K562 treated with DMSO at 1 percent for 12 hours (cell line): ENCODE measurements around the gene SLFN12L. TPM values are rescaled to one million over a fixed set of nuclear protein-coding genes. Genes with fewer than 3 reads are reported as not detected.

Experiments used
- total RNA-seq: library from RNA; unstranded; fragments of 300-600 nt; gene quantifications from 2 replicates; pipeline ENCODE4 v1.2.3, GENCODE V29; 2022; ENCODE audit not compliant: insufficient read depth

The SLFN12L gene
- total RNA-seq, result 0.72 TPM in 1 of 2 replicates, not detected in the other

DNA sequence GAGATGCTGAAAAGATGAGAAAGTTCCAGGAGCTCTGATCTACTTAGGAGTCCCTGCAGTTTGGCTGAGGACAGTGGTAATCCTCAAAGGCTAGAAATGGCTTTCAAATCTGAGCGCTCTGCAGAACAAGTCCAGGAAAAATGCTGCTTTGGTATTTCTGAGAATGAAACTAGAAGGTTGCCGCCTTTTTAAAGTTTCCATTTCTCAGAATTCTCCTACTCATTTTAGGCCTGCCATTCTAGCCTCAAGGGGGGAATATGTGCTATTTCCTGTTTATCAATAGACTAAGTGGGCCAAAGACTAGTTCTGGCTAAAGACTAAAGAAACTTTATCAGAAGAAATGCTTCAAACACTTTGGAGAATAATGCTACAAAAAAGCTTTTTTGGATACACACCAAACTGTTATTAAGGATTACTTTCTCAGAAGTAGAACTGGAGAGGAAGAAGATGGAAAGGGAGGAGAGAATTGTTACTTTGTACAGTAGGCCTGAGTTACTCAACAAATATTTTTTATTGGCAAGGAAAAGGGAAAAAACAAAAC lies at the start of gene SLFN12L:
SLFN12L (minus strand) TSS at position 78 of the 541 bp plus-strand sequence. CDS start 15,314 bp downstream, outside the sequence.

DNA sequence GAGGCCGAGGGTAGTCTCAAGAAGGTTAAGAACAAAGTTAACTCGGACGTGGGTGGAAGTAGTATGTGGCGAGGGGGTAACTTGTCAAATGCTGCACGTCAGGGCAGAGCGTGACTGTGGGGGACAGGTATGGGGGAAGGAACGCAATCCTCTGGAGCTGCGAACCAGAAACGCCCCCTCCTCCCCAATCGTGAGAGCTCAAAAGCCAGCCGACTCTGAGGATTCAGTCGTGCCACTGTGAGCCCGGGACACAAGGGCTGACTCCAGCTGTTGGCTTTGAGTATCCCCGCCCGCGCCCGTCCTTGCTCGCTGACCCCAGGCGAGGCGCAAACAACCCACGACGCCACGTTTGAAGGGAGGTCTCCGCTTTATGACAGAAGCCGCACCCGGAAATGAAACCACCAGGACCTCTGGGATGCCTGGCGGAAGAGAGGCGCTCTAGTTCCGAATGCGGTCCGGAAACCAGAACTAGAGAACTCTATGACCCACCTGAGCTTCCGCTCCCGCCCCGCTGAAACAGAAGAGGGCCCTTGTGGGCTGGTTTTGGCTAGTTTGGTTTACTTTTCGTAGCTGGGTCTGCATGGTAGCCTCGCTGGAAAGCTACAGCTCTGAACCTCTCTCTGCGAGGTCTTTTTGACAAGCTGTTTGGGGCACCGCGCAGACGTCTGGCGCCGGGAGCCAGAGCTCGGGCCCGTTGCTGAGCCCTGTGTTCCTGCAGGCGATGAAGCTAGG lies 40.9 kb upstream of the SLFN12L start, which contains the start of gene PEX12:
PEX12 (minus strand) TSS at position 375 of the 732 bp plus-strand sequence. CDS start 550 bp downstream, outside the sequence.

DNA sequence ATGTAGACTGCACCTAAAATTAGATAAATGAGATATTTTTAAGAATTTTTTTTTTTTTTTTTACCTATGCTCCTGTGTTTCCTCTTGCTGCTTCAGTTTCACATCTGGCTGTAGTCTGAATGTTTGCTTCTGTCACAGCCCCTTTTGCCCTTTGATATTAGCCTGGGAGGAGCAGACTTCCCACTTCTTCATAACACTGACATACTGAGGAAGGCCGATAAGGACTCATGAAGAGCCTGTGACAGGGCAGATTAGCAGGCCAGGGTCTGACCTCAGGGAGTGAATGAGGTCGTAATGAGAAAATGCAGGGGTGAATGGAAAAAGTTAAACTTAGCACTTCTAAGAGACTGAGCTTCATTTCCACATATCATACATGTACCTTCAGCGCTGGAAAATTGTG lies 23.2 kb upstream of the SLFN12L start, which contains the start of gene SLFN14:
SLFN14 (minus strand) TSS at position 117 of the 400 bp plus-strand sequence. CDS start 2,757 bp downstream, outside the sequence.

DNA sequence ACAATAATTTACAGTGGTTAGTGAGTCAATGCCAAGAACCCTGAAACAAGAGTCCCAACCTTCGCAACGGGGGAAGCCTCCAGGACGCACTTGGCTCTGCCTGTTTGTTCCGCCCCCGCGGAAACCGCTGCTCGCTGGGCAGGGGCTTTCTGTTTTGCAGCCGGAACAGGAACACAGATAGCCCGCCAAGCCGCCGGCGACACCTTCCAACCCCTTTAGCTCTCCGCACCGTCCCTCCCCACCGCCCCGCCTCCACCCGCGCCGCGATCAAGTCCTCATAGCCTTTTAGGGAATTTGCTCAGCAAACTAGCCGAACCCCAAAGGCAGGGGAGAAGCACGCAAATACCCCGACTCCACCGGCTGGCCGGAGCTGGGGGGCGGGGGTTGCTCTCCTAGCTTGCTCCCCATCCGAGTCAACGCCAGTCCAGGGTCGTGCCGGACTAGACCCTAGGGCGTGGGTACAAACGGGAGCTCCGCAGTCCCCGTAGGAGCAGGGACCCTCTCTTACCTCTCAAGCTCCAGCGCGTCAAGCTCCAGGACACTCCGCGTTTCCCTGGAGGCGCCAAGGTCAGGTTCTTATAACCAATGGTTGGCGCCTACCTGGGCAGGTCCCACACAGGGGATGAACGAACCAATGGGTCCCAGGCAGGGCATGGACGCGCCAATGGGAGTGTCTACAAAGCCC lies 89.1 kb downstream of the SLFN12L start, which contains the start of gene SLFN13:
SLFN13 (minus strand) TSS at position 553 of the 685 bp plus-strand sequence. CDS start 3,086 bp downstream, outside the sequence.

DNA sequence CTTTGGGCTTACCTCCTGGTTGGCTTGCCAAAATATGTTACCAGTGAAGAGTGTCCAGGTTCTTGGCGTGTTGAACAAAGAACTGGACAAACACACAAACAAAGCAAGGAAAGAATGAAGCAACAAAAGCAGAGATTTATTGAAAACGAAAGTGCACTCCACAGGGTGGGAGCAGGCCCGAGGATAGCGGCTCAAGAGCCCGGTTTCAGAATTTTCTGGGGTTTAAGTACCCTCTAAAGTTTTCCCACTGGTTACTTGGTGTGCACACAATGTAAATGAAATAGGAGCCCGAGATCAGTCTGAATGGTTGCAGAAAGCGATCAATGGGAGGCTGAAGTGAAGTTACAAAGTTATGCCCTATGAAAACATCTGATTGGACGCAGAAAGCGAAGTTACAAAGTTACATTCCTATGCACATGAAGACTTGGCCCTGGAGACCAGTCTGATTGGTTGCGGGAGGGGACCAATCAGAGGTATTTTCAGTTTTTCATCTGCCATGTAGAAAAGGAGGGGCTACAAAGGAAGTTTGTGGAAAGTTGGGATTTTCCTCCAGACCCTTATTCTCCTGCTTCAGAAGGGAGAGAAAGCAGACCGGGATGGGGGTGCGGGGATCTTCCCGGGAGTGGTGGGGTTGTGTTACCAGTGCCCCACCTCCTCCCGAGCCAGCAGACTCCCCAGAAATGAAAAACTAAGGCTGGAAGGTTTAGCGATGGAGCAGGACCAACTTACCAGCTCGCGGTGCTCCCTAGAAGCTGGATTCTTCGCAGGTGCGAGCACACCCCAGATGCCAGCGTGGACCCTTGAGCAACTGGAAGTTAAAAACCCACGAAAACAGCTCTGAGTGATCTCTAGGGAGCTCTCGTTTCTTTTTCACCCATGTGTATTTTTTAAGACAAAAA lies 105.1 kb downstream of the SLFN12L start, which contains the start of gene SLFN12:
SLFN12 (minus strand) TSS at position 325 of the 899 bp plus-strand sequence. CDS start 9,472 bp downstream, outside the sequence.

Other genes with a start within 250 kb of the SLFN12L start
- not detected in 2 replicates for gene SLFN11, start 164.1 kb downstream of the SLFN12L start, total RNA-seq
- gene SLFN12, start 105.2 kb downstream of the SLFN12L start, total RNA-seq, result 0.35 TPM in 1 of 2 replicates, not detected in the other
- gene SLFN13, start 88.9 kb downstream of the SLFN12L start, total RNA-seq, result 0.36 and 2.0 TPM in 2 replicates
- gene SLFN14, start 23.1 kb upstream of the SLFN12L start, total RNA-seq, result 0.82 and 3.3 TPM in 2 replicates
- 5.6 and 6.1 TPM in 2 replicates for gene PEX12, start 40.9 kb upstream of the SLFN12L start, total RNA-seq
- 41.9 and 120 TPM in 2 replicates for gene AP2B1, start 49.6 kb upstream of the SLFN12L start, total RNA-seq
- gene RASL10B, start 194.0 kb upstream of the SLFN12L start, total RNA-seq, result not detected in 2 replicates
- gene GAS2L2, start 215.6 kb upstream of the SLFN12L start, total RNA-seq, result not detected in 2 replicates
- not detected in 2 replicates for gene C17orf50, start 223.2 kb upstream of the SLFN12L start, total RNA-seq